GM21737 (cell line): ENCODE data around the gene SERP2.

Experiments
- ATAC-seq: cut with Tn5 transposase; IDR thresholded peaks from one replicate; pipeline ENCODE4 v1.9.1; 2021; ENCODE audit warnings: mild to moderate bottlenecking, moderate library complexity; ENCODE audit not compliant: unreplicated experiment

Gene SERP2

DNA sequence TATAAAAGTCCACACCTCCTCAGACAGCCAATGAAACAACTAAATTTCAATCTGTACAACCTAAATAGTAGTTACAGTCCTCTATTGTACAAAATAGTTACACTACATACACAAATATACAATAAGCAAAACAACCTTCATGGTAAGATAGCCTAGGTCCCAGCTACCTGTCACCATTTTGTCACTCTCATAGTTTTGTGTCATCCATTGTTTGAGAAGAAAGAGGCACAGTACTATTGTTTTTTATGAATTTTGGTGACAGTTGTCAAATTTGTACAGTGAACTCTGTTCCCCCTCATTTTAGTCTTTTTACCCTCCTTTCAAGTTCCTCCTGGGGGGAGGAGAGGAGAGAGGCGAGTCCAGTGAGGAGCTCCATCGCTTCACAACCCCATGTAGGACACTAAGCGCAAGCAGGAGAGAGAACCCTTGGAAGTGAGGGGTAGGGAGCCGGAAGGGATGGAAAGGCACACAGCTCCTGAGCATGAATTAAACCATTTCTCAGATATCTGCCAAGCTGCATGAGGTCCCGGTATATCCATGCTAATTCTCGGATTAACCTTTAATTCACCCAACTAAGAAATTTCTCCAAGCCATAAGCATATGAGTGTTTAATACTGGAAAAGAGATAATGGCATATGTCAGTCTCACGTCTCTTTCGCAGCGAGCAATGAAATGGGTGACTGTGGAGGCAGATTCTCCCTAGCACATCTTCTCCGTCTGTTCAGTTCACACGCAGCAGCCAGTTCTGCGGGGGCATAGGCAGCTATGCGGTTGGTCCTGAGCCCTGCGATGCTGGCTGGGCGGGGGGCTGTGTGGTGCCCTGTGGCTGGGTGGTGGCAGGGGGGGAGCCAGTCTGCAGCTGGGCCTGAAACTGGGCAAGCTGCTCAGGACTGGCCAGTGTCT is 60.5 kb downstream of the SERP2 start:
- no peak for ATAC-seq

DNA sequence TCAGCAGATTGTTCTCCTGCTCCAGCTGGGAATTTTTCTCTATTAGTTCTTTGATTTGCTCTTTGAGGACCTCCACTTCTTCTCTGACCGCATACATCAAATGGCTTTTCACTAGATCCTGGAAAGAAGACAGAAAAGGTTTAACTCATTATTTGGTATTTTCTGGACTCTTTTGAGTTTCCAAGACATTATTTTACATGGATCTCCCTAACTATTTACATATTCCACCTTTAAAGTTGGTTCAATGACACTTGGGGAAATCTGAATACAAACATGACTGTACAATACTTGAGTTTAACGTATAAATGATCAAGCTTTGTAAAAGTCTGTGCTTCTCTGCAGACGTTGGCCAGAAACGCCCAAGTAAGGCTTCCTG is 61.1 kb downstream of the SERP2 start:
- no peak for ATAC-seq

DNA sequence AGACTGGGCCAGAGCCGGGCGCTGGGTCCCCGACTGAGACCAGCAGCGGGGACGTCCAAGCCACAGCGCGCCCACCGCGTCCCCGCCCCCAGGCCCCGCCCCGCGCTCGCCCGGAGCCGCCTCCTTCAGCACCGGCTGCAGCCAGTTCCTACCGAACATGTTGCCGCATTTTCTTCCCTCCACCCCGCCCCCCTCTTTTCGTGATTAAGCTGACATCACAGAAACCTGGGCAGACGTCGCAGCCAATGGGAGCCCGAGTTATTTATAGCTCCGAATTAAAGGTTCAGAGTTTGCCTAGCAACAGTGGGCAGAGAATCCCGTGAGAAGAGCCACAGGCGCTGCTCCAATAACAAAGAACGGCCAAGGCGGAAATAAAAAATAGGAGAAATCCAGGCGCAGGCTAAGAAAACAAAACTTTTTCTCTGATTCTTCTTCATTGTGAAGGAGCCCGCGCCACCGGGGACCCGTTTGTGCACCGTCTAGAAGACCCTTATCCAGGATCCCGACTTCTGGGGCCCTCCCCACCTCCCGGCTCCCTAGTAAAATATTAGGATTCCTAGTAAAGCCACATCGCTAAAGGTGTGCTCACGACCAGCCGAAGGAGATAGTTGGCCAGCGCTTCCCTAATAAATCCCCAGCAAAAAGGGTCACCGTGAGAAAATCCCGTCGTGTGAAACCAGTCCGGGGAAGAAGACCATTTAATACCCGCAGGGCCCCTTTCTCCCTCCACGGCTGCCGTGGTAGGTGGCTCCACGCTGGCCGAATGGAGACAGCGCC is 61.7 kb downstream of the SERP2 start:
- ATAC-seq, result peak; percentile 68

GRCh38 chr13:44435919-44436510 is 62.4 kb downstream of the SERP2 start:
- no peak for ATAC-seq

- ATAC-seq, result no peak
These were observed 63.1 kb downstream of the SERP2 start for GRCh38 chr13:44436589-44437337.

GRCh38 chr13:44437356-44438233 is 64.0 kb downstream of the SERP2 start:
- ATAC-seq, result no peak

DNA sequence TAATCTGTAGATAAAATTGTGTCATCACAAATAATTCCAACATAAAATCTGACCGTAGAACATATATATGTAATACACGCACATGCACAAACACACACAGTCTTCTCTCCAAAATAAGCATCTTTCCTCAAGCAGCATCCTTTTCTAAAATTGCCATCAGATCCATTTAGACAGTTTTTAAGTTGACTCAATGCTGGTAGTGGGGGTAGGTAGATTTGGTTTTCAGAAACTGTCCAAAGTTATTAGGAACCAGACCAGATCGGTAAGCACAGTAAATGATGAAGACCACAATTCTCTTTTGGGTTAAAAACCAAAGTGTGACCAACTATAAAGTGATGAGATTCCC is 64.6 kb downstream of the SERP2 start:
- no peak for ATAC-seq

GRCh38 chr13:44439452-44440024 is 65.9 kb downstream of the SERP2 start:
- no peak for ATAC-seq

GRCh38 chr13:44440046-44440608 is 66.5 kb downstream of the SERP2 start:
- no peak for ATAC-seq
